ENCODE results near the gene GGT6. TPM values are rescaled to one million over a fixed set of nuclear protein-coding genes. Genes with fewer than 3 reads are reported as not detected.

GGT6 gene
- total and polyA plus RNA-seq, 2 of the 13 experiments (the other 11 are each of a cell fraction or from before 2014, with no cell fraction given): 0.16 to 0.80 TPM

DNA sequence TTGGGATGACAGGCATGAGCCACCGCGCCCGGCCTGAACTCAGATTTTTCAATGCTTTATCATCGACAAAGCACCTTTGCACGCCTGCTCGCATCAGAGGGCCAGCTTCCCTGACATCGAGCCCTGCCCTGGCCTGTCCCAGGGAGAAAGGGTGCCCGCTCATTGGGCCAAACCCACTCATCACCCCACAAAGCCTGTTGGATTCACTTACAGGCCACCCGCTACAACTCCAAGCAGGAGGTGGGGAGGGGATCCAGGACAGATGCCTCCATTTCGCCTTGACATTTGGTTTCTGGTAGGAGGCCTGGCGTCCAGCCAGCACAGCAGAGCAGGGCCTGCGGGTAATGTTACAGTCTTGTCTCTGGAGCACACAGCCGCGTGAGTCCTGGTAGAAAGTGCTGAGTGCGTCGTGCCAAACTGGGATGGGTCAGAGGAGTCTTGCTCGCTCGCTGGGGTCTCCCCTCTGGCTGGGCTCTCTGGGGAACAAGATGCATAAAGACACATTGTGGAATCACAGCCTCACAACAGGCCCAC, 43.8 kb upstream of the GGT6 start:
- CTCF ChIA-PET (ENCODE audit: low intra/inter-chr PET ratio, low total read pairs): no interaction called here
- Histone ChIP-seq H3K79me2 (ENCODE audit: insufficient read depth, low read length) (no peaks in the 10 kb centered on the region), H4K20me1 (ENCODE audit: insufficient read depth, low read length) (no peaks in the 10 kb centered on the region), H3K4me3 (replicated peaks in 1 of 3; ENCODE audit: insufficient read depth in 1 of 3, low read depth in 2 of 3, low read length in 3 of 3) (no peak overlapping the region), H3K9ac (ENCODE audit: insufficient read depth, low read depth, low read length) (no peak overlapping the region), H3K4me2 (ENCODE audit: low read depth, low read length) (no peak overlapping the region), H3K4me1 (ENCODE audit: insufficient read depth, low read length) (peaks cover 60% of the 10 kb centered on the region), H3K9me3 (ENCODE audit: low read length) (no peaks in the 10 kb centered on the region), H3K27me3 (ENCODE audit: control insufficient read depth in 1 of 2, insufficient read depth in 2 of 2, low read length in 2 of 2) (no peaks in the 10 kb centered on the region), H3K27ac (ENCODE audit: extremely low read length, insufficient read depth, low read length) (no peak overlapping the region), H3K36me3 (replicated peaks in 1 of 2; ENCODE audit: control insufficient read depth in 1 of 2, insufficient read depth in 2 of 2, low read length in 2 of 2) (no peaks in the 10 kb centered on the region), H2AFZ (ENCODE audit: low read length) (no peak overlapping the region)
- BruUV-seq (replicated peaks): no TSS peak
- FAIRE-seq: no peak
- TF ChIP-seq FOXA3 (CRISPR knock-in tag; IDR thresholded peaks at IDR 0.05) (no peak), NFIC (IDR thresholded peaks at IDR 0.05; ENCODE audit: low read length) (no peak), ZC3H4 (CRISPR knock-in tag; IDR thresholded peaks at IDR 0.05; ENCODE audit: borderline replicate concordance) (no peak), TEAD2 (CRISPR knock-in tag; IDR thresholded peaks at IDR 0.05) (no peak), NFRKB (IDR thresholded peaks at IDR 0.05) (no peak), MATR3 (CRISPR knock-in tag; IDR thresholded peaks at IDR 0.05) (no peak), MED8 (CRISPR knock-in tag; IDR thresholded peaks at IDR 0.05; ENCODE audit: insufficient replicate concordance) (no peak), NFE2L1 (CRISPR knock-in tag; IDR thresholded peaks at IDR 0.05; ENCODE audit: borderline replicate concordance) (no peak), ATF7-NPFF (CRISPR knock-in tag; IDR thresholded peaks at IDR 0.05; ENCODE audit: low read depth) (no peak), GATA4 (IDR thresholded peaks at IDR 0.05; ENCODE audit: borderline replicate concordance, low read depth) (no peak)
- no peak for DNase-seq (ENCODE audit: low spot score)
- POLR2A ChIA-PET: no interaction called here
- in situ Hi-C loops (cut with HindIII; ENCODE audit: extremely low pct_ligation_motif_present, low pct_unique_long_range_greater_than_20kb) (no loop called here), intact Hi-C loops (cut with micrococcal nuclease; ENCODE audit: unreplicated experiment) (no loop called here)
- ATAC-seq: no peak
- 80% methylated on average over 14 of the region's 18 CpGs for WGBS (ENCODE audit: low lambda C conversion rate)

DNA sequence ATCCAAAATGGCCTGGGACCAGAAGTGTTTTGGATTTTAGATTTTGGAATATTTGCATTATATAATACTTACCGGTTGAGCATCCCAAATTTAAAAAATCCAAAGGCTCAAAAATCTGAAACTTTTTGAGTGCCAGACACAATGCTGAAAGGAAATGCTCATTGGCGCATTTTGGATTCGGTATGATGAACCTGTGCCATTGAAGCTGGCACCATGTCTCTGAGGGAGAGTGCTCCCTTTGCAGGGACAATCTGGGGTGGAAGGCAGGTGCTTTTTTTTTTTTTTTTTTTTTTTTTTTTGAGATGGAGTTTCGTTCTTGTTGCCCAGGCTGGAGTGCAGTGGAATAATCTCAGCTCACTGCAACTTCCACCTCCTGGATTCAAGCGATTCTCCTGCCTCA, 41.7 kb upstream of the GGT6 start:
- Histone ChIP-seq H2AFZ (ENCODE audit: low read length) (no peak overlapping the region), H3K27me3 (ENCODE audit: control insufficient read depth in 1 of 2, insufficient read depth in 2 of 2, low read length in 2 of 2) (no peaks in the 10 kb centered on the region), H3K79me2 (ENCODE audit: insufficient read depth, low read length) (no peaks in the 10 kb centered on the region), H3K27ac (ENCODE audit: extremely low read length, insufficient read depth, low read length) (no peak overlapping the region), H3K36me3 (replicated peaks in 1 of 2; ENCODE audit: control insufficient read depth in 1 of 2, insufficient read depth in 2 of 2, low read length in 2 of 2) (no peaks in the 10 kb centered on the region), H4K20me1 (ENCODE audit: insufficient read depth, low read length) (no peaks in the 10 kb centered on the region), H3K9me3 (ENCODE audit: low read length) (no peaks in the 10 kb centered on the region), H3K4me1 (ENCODE audit: insufficient read depth, low read length) (peaks cover 41% of the 10 kb centered on the region), H3K9ac (ENCODE audit: insufficient read depth, low read depth, low read length) (no peak overlapping the region), H3K4me2 (ENCODE audit: low read depth, low read length) (no peak overlapping the region), H3K4me3 (replicated peaks in 1 of 3; ENCODE audit: insufficient read depth in 1 of 3, low read depth in 2 of 3, low read length in 3 of 3) (no peak overlapping the region)
- in situ Hi-C loops (cut with HindIII; ENCODE audit: extremely low pct_ligation_motif_present, low pct_unique_long_range_greater_than_20kb) (no loop called here), intact Hi-C loops (cut with micrococcal nuclease; ENCODE audit: unreplicated experiment) (no loop called here)
- no TSS peak for BruUV-seq (replicated peaks)
- DNase-seq (ENCODE audit: low spot score): no peak
- CTCF ChIA-PET (ENCODE audit: low intra/inter-chr PET ratio, low total read pairs): no interaction called here
- no peak for ATAC-seq
- FAIRE-seq: no peak
- POLR2A ChIA-PET: no interaction called here
- TF ChIP-seq IRF2 (CRISPR knock-in tag; IDR thresholded peaks at IDR 0.05): no peak
- no peak for TF ChIP-seq RNF2 (conservative IDR thresholded peaks at IDR 0.05; ENCODE audit: low read depth)
- no peak for TF ChIP-seq HOXD1 (CRISPR knock-in tag; IDR thresholded peaks at IDR 0.05)
- 73% methylated on average over 5 of the region's 5 CpGs for WGBS (ENCODE audit: low lambda C conversion rate)
